Fibroblast of villous mesenchyme (primary cell): ENCODE data around the gene SLTM. TPM values are rescaled to one million over a fixed set of nuclear protein-coding genes. Genes with fewer than 3 reads are reported as not detected.
"Not testable (repeated sequence)": the region's sequence is repeated elsewhere in the genome, so short reads cannot be mapped to it uniquely, and the experiment has no call there.

Experiments used
- DNase-seq: peaks from one replicate; pipeline ENCODE4 v3.0.0-alpha.2; 2010; ENCODE audit warnings: low read depth
- H3K4me3 ChIP-seq: 2 replicates; pipeline ENCODE4 v1.5.1; 2011; ENCODE audit warnings: low read depth, mild to moderate bottlenecking, low read length
- small RNA-seq: library from RNA; depleted of rRNA; stranded (forward); fragments of <200 nt; gene quantifications from one replicate; pipeline ENCODE3, GENCODE V24; 2012
- total RNA-seq: library from RNA; depleted of rRNA; stranded (reverse); fragments of >200 nt; gene quantifications from 2 replicates; pipeline ENCODE4 v1.2.3, GENCODE V29; 2012
- TF ChIP-seq, protein P1 (sequence below): IDR thresholded peaks from 2 replicates; pipeline ENCODE4 v1.5.1; 2012; ENCODE audit warnings: low read depth, mild to moderate bottlenecking, low read length; ENCODE audit not compliant: insufficient read depth

SLTM gene
- total RNA-seq, 1 donor, result 68.7 TPM

- TF ChIP-seq, protein P1, sequence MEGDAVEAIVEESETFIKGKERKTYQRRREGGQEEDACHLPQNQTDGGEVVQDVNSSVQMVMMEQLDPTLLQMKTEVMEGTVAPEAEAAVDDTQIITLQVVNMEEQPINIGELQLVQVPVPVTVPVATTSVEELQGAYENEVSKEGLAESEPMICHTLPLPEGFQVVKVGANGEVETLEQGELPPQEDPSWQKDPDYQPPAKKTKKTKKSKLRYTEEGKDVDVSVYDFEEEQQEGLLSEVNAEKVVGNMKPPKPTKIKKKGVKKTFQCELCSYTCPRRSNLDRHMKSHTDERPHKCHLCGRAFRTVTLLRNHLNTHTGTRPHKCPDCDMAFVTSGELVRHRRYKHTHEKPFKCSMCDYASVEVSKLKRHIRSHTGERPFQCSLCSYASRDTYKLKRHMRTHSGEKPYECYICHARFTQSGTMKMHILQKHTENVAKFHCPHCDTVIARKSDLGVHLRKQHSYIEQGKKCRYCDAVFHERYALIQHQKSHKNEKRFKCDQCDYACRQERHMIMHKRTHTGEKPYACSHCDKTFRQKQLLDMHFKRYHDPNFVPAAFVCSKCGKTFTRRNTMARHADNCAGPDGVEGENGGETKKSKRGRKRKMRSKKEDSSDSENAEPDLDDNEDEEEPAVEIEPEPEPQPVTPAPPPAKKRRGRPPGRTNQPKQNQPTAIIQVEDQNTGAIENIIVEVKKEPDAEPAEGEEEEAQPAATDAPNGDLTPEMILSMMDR, result no peak
- DNase-seq, result no peak
- H3K4me3 ChIP-seq, result no peak overlapping the region
These were observed 90.6 kb downstream of the SLTM start for GRCh38 chr15:58842713-58843396.

DNA sequence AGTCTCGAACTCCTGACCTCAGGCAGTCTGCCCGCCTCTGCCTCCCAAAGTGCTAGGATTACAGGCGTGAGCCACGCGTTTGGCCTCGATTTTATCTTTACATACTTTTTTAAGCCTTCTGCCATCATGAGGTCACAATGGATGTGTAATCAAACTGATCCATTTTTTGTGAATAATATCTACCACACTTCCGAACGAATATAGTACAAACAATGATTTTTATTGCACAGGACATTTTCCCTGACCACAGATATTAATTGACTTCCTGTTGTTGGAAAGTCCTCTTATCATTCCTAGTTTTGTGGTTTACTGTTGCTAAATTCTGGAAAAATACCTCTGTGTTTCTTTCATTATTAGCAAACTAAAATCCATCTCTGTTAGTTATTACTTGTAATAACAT, 93.4 kb downstream of the SLTM start:
- DNase-seq, result peak; percentile 93
- TF ChIP-seq, protein P1, result no peak
- no peak overlapping the region for H3K4me3 ChIP-seq

- H3K4me3 ChIP-seq, result no peak overlapping the region
- TF ChIP-seq, protein P1, result peak; percentile 35
- peak; percentile 16 for DNase-seq
These were observed 94.0 kb downstream of the SLTM start for GRCh38 chr15:58839485-58839884.

- not testable (repeated sequence) for H3K4me3 ChIP-seq, DNase-seq
These were observed 99.6 kb downstream of the SLTM start for GRCh38 chr15:58833681-58834426.

GRCh38 chr15:58830556-58830955, 102.9 kb downstream of the SLTM start:
- DNase-seq, result peak; percentile 26
- no peak overlapping the region for H3K4me3 ChIP-seq
- TF ChIP-seq, protein P1, result no peak

Small RNA genes lying within 50 kb of the gene (small RNA-seq; reads per million reads assigned to genes)
- gene ZNF444P1, result not detected

Other genes starting within 250 kb of the SLTM start
- gene ADAM10, start 184.0 kb downstream of the SLTM start, total RNA-seq, result 135 and 200 TPM in 2 replicates
- gene MINDY2, start 162.4 kb downstream of the SLTM start, total RNA-seq, result 27.4 and 66.5 TPM in 2 replicates
- 24.5 and 35.0 TPM in 2 replicates for gene RNF111, start 54.0 kb upstream of the SLTM start, total RNA-seq
- 19.6 and 27.2 TPM in 2 replicates for gene CCNB2, start 171.5 kb upstream of the SLTM start, total RNA-seq